Urinary bladder (tissue), 4 donors: ENCODE data around the gene MRPL18. TPM values are rescaled to one million over a fixed set of nuclear protein-coding genes. Genes with fewer than 3 reads are reported as not detected.

ENCODE experiments used
- DNase-seq: peaks from one replicate; pipeline ENCODE4 v3.0.0-alpha.2; 2015; ENCODE audit errors: extremely low spot score
- H3K27ac ChIP-seq: one replicate; pipeline ENCODE4 v1.5.1; 2013; ENCODE audit warnings: low read depth, mild to moderate bottlenecking, moderate library complexity
- H3K36me3 ChIP-seq: one replicate; pipeline ENCODE4 v1.6.1; 2013; ENCODE audit warnings: mild to moderate bottlenecking, moderate library complexity; ENCODE audit not compliant: insufficient read depth
- H3K4me1 ChIP-seq: one replicate; pipeline ENCODE4 v1.6.1; 2013; ENCODE audit warnings: mild to moderate bottlenecking, moderate library complexity; ENCODE audit not compliant: insufficient read depth
- H3K4me3 ChIP-seq: one replicate; pipeline ENCODE4 v1.5.1; 2013; ENCODE audit warnings: low read depth, low read length
- WGBS: extraction: QIAGEN DNeasy Blood & Tissue Kit; methylation state at CpG from one replicate; pipeline ENCODE4 v1.1.7; 2013; 5-methylcytosine and 5-hydroxymethylcytosine counted together
- polyA plus RNA-seq: library from polyadenylated mRNA; stranded (reverse); fragments of 200-250 nt; gene quantifications from one replicate; pipeline ENCODE4 v1.2.3, GENCODE V29; 2013
- total RNA-seq: library from RNA; depleted of rRNA; stranded (reverse); fragments of >200 nt; gene quantifications from one replicate; pipeline ENCODE4 v1.2.3, GENCODE V29; 2014
- donor health status: healthy with polysubstance abuse.
- donor health status: healthy.

The MRPL18 gene
- total and polyA plus RNA-seq, 2 donors, result 58.0 to 77.7 TPM

- WGBS, result 52% methylated on average over 3 of the region's 3 CpGs
- no peaks in the 10 kb centered on the region for H3K36me3 ChIP-seq
- DNase-seq, result no peak
- no peak overlapping the region for H3K27ac ChIP-seq
- H3K4me3 ChIP-seq, result no peak overlapping the region
- H3K4me1 ChIP-seq, result no peaks in the 10 kb centered on the region
These were observed 29.6 kb upstream of the MRPL18 start for GRCh38 chr6:159760602-159761057.

GRCh38 chr6:159761129-159761872 lies 29.0 kb upstream of the MRPL18 start:
- DNase-seq, result peak; percentile 2
- 7% methylated on average over 45 of the region's 45 CpGs for WGBS
- Histone ChIP-seq H3K4me3 (peak overlapping the region; percentile 74), H3K4me1 (no peaks in the 10 kb centered on the region), H3K36me3 (no peaks in the 10 kb centered on the region), H3K27ac (peak overlapping the region; percentile 91)

GRCh38 chr6:159761873-159762680 lies 28.2 kb upstream of the MRPL18 start, which contains the start of gene ACAT2:
Gene ACAT2 (plus strand): TSS chr6:159762045. CDS start chr6:159762088, 43 bp downstream.
- WGBS, result under 1% methylated on average over 76 of the region's 76 CpGs
- Histone ChIP-seq H3K36me3 (no peaks in the 10 kb centered on the region), H3K27ac (peak within 1 kb of the TSS; percentile 97)

GRCh38 chr6:159762681-159763293 lies 27.5 kb upstream of the MRPL18 start:
- 14% methylated on average over 16 of the region's 16 CpGs for WGBS
- Histone ChIP-seq H3K27ac (peak overlapping the region; percentile 65), H3K36me3 (no peaks in the 10 kb centered on the region), H3K4me3 (peak overlapping the region; percentile 74), H3K4me1 (no peaks in the 10 kb centered on the region)
- DNase-seq, result no peak

More at GRCh38 chr6:159761873-159762680, 28.2 kb upstream of the MRPL18 start, which contains the start of gene ACAT2:
- peak; percentile 92 for DNase-seq
- H3K4me1 ChIP-seq, result no peaks in the 10 kb centered on the region
- H3K4me3 ChIP-seq, result peak within 1 kb of the TSS; percentile 74

- Histone ChIP-seq H3K4me1 (no peaks in the 10 kb centered on the region), H3K36me3 (no peaks in the 10 kb centered on the region), H3K4me3 (no peak overlapping the region), H3K27ac (no peak overlapping the region)
- no peak for DNase-seq
These were observed 23.4 kb upstream of the MRPL18 start for GRCh38 chr6:159766906-159767305.

- Histone ChIP-seq H3K36me3 (no peaks in the 10 kb centered on the region), H3K4me1 (no peaks in the 10 kb centered on the region), H3K27ac (no peak overlapping the region), H3K4me3 (no peak overlapping the region)
- no peak for DNase-seq
These were observed 20.8 kb upstream of the MRPL18 start for GRCh38 chr6:159769470-159769869.

GRCh38 chr6:159772196-159772595 lies 18.1 kb upstream of the MRPL18 start:
- WGBS, result 0% methylated on average over 1 of the region's 1 CpG
- no peaks in the 10 kb centered on the region for H3K36me3 ChIP-seq
- no peaks in the 10 kb centered on the region for H3K4me1 ChIP-seq
- DNase-seq, result no peak
- no peak overlapping the region for H3K27ac ChIP-seq
- H3K4me3 ChIP-seq, result no peak overlapping the region

- H3K27ac ChIP-seq, result no peak overlapping the region
- peaks cover 5% of the 10 kb centered on the region for H3K36me3 ChIP-seq
- no peaks in the 10 kb centered on the region for H3K4me1 ChIP-seq
- no peak for DNase-seq
- no peak overlapping the region for H3K4me3 ChIP-seq
- WGBS, result 80% methylated on average over 7 of the region's 7 CpGs
These were observed 12.9 kb upstream of the MRPL18 start for GRCh38 chr6:159777240-159777904.

GRCh38 chr6:159778131-159778530 lies 12.1 kb upstream of the MRPL18 start:
- Histone ChIP-seq H3K36me3 (peaks cover 5% of the 10 kb centered on the region), H3K4me3 (no peak overlapping the region), H3K27ac (no peak overlapping the region), H3K4me1 (no peaks in the 10 kb centered on the region)
- DNase-seq, result no peak
- WGBS, result 41% methylated on average over 1 of the region's 1 CpG

GRCh38 chr6:159778542-159779103 lies 11.6 kb upstream of the MRPL18 start:
- 60% methylated on average over 3 of the region's 3 CpGs for WGBS
- DNase-seq, result no peak
- Histone ChIP-seq H3K4me1 (no peaks in the 10 kb centered on the region), H3K36me3 (peaks cover 5% of the 10 kb centered on the region), H3K4me3 (no peak overlapping the region), H3K27ac (no peak overlapping the region)

GRCh38 chr6:159788276-159788675 lies 2.0 kb upstream of the MRPL18 start:
- no peak for DNase-seq
- Histone ChIP-seq H3K27ac (no peak overlapping the region), H3K4me1 (peaks cover 2% of the 10 kb centered on the region), H3K36me3 (peaks cover 2% of the 10 kb centered on the region), H3K4me3 (peak overlapping the region; percentile 95)
- WGBS, result 36% methylated on average over 15 of the region's 15 CpGs

- under 1% methylated on average over 60 of the region's 60 CpGs for WGBS
- Histone ChIP-seq H3K27ac (peak overlapping the region; percentile 86), H3K36me3 (peaks cover 3% of the 10 kb centered on the region), H3K4me3 (peak overlapping the region; percentile 95), H3K4me1 (peaks cover 2% of the 10 kb centered on the region)
- no peak for DNase-seq
These were observed 1.4 kb upstream of the MRPL18 start for GRCh38 chr6:159788753-159789376.
